GM19467 (cell line): ENCODE measurements around the gene SLX4.
"Not testable (repeated sequence)": the region's sequence is repeated elsewhere in the genome, so short reads cannot be mapped to it uniquely, and the experiment has no call there.

Source experiments
- ATAC-seq: cut with Tn5 transposase; IDR thresholded peaks from one replicate; pipeline ENCODE4 v1.9.1; 2021; ENCODE audit warnings: mild to moderate bottlenecking, moderate library complexity; ENCODE audit not compliant: unreplicated experiment

Gene SLX4

DNA sequence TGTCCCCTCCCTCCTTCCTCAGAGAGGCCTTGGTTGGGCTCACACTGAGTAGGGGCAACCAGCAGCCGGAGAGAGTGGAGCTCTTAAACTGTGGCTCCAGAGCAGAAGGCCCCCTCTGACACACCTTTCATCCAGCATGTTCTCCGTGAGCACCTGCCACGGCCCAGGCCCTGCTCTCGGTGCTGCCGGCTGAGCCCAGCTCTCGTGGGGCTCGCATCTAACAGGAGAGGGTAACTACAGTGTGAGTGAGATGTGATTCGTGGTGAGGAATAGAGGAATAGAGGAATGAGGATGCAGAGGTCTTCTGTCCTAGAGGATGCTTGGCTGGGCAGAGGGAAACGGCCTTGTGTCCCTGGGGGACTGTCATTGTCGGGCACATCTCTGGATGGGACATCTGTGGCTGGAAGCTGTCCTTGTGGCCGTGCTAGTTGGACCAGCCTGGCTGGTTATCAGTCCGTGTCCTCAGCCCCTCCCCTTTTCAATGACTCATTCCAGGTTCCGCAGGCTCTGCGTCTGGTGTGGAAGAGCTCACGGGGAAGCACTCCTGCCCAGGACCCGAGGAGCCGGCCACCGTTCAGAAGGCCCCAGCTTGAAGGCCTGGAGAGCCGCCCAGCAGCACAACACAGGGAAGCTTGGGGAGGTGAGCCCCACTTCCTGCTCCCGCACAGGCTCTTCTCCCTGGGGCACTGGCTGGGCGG is 31.1 kb upstream of the SLX4 start:
- no peak for ATAC-seq

DNA sequence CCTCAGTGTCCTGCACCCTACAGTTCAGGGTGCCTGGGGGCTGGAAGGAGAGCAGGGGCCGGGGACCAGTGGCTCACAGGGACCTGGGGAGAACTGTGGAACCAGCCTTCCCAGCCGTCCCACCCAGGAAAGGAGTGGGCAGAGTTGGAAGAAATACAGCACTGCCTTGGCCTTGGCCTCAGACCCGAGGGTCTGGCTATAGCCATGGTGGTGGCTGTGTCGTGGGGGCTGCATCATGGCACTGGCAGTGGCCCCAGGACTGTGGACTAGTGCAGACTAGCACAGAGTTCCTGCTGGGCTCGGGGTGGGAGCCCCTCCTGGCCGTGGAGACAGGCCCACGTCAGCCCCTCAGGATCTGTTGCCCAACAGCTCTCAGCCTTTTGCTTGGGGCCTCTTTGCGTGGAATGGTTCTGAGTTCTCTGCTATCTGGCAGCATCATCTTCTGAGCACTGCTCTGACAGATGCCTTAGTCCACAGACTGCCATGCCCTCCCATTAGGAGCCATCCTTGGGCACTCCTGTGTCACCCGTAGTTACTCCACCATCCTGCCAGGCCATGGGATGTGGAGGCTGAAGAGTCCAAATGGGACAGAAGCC is 30.5 kb upstream of the SLX4 start:
- no peak for ATAC-seq

DNA sequence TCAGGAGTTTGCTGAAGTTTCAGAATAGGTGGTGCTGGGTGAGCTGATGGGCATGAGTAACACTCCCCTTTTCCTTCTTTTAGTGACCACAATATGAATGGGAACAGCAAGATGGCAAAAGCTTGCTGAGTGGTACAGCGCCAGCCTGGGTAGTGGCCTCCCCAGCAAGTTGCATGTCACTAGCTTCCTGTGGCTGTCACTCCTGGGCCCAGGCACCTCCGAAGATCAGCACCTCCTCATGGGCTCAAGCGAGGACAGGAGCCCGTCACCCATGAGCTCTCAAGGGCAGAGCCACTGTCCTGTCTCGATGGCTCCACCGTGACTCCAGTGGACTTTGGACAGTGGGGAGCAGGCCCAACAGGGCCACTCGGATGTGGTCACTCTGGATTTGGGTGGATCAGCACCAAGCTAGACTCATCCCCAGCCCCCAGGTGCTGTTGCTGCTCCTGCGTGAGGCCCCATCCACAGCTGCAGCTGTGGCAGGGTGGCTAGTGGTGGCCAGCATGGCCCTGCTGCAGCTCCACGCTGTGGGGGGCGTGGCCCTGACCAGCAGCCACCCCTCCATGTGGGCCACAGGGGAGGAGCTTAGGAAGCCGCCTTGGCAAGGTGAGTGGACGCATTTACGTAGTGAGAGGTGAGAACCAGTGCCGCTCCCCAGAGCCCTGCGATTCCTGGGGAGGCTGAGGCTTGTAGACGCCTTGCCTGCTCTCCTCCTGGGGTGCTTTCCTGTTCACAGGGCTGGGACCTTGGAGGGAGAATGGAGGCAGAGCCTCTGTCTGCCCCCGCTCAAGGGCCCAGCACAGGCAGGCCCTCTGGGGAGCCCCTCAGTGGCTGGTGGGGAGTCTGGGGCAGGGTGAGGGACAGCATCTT is 29.5 kb upstream of the SLX4 start:
- no peak for ATAC-seq

DNA sequence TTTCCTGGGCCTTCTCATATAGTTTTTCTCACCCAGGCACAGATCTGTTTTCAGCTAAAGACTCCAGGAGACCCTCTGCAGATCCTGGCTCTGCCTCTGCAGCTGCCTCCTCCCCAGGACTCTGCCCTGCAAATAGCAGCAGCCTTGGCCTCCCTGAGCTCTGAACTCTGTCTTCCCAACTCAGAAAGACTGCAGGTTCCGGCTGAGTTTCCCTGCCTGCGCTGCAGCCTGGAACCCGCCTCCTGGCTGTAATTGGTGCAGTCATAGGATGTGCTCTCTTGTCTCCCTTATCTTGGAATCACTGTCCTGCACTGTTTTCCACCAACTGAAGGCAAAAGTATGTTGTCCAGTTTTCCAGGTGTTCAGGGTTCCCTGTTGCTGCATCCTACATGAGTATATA is 28.8 kb upstream of the SLX4 start:
- no peak for ATAC-seq

DNA sequence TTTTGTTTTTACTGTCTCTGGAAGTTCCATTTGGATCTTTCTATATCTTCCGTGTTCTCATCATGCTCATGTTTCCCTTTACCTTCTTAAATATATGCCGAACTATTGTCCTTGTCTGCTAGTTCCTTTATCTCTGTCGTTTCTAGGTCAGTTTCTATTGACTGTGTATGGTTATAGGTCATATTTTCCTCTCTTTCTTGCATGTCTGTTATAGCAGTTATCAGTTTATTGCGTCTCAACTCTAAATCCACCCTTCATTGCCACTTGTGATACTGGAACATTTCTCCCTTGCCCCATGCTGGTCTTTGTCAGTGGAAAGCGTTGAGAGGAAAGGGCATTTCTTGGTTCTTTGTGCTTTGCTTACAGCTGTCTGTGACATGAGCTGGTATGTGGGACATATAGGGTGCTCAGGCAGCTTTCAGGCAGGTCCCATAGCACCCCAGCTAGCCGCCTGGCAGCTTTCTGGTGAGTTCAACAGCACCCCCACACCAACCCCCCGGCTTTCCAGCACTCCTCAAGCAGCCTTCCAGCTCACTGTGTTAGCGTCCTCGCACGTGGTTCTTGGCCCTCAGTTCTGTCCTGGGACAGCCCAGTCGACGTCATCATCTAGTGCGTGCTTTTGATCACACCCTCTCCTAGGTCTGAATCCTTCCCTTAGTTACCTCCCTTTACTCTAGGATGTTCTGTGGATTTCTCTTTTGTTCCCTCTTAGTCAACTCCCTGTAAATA is 27.7 kb upstream of the SLX4 start:
- ATAC-seq: no peak

DNA sequence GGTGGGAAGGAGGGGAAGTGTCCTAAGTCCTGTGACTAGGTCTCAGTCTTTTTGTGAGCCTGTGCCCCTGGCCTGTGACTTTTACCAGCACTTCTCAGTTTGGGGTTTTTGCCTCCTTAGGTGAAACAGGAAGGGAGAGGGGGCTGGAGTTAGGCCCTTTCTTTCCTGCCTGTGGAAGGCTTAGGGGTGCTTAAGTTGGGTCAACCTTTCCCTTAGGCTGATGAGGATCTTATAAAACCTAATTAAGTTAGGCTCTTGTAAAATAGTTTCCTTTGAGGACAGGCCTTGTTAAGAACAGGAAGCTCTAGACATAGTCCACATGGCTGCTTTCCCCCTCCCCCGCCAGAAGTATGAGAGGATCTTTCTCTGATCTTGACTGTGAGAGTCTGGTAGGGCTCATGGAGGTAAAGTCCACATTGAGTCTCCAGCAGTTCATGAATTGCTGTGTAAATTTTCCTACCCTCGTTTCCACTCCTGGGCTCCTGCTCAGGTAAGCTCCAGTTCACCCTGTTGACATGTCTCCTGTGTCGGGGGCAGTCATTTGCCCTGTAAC is 26.0 kb upstream of the SLX4 start:
- ATAC-seq: no peak

GRCh38 chr16:3625911-3626732 is 14.7 kb upstream of the SLX4 start:
- ATAC-seq: no peak

DNA sequence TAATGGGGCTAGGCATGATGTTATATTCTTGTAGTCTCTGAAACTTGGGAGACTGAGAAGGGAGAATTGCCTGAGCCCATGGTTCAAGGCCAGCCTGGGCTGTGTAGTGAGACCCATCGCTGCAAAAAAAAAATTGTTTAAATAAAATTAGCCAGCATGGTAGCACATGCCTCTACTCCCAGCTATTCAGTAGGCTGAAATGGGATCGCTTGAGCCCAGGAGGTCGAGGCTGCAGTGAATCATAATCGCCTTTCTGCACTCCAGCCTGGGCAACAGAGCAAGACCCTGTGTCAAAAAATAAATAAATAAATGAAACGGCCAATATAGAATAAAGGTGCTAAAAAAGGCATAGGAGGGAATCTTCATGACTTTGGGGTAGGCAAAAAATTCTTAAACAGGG is 13.9 kb upstream of the SLX4 start:
- no peak for ATAC-seq

- ATAC-seq: no peak
Observed at GRCh38 chr16:3623642-3624041, 12.2 kb upstream of the SLX4 start.

- no peak for ATAC-seq
Observed at GRCh38 chr16:3618769-3619141, 7.3 kb upstream of the SLX4 start.

- ATAC-seq: no peak
Observed at GRCh38 chr16:3612510-3613466, 1.4 kb upstream of the SLX4 start.

GRCh38 chr16:3610698-3611145 is 684 bp downstream of the SLX4 start:
- no peak for ATAC-seq

DNA sequence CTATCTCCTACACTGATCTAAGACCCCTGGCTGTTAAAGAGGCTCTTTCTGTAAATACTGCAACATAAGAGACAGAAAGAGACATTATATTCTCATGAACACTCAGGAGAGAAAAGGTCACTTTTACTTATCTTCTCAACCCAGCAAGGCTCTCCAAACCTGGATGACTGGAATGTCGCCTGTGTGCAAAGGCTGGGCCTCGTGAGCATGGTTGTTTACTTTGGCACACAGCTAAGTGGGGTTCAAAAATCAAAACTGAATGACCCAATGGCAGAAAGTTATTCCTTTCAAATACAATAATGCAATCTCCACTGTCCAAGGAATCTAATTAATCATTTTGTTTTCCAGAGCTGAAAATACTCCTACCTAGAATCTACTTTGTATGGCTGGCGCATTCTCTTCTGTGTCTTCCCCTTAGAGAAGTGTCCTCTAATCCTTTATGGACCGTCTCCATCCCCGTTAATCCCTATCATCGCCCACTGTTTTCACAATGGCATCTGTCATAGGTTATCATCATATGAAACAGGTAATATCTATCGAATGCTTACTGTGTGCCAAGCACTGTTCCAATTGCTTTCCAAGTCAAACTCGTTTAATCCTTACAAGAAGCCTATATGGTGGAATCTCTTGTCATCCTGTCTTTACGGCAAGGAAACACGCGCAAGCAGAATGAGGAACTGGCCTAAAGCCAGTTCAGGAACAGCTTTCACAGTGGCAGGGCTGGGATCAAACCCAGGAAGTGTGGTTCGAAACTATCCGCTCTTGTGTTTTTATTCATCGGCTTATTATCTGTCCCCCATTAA is 1.3 kb downstream of the SLX4 start:
- ATAC-seq: no peak

DNA sequence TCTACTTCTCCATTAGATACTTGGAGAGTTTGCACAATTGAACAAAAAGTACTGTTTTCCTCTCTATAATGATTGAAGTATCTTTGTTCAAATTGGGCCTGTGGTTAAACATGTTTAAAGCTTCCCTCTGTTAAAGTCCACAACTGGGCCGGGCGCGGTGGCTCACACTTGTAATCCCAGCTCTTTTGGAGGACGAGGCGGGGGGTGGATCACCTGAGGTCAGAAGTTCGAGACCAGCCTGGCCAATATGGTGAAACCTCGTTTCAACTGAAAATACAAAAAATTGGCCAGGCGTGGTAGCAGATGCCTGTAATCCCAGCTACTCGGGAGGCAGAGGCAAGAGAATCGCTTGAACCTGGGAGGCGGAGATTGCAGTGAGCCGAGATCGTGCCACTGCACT is 2.4 kb downstream of the SLX4 start:
- ATAC-seq: not testable (repeated sequence)

- no peak for ATAC-seq
Observed at GRCh38 chr16:3608069-3608468, 3.3 kb downstream of the SLX4 start.

GRCh38 chr16:3607634-3608033 is 3.8 kb downstream of the SLX4 start:
- no peak for ATAC-seq

DNA sequence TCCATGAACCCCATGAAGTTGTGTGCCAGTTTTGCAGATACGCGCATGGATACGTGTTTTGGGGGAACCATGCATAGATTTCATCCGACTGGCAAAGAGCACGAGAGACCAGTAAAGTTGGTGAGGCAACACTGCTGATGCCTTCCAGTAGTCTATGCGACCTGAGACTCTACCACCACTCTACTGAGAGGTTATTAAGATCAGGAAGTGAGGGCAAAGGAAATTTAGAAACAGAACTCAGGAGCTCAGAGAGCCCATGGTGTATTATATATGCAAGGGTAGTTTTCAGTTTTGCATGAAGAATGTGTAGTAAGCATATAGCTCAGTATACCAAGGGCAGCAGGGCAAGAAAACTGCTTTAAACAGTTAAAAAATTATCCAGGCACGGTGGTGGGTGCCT is 4.2 kb downstream of the SLX4 start:
- ATAC-seq: no peak

DNA sequence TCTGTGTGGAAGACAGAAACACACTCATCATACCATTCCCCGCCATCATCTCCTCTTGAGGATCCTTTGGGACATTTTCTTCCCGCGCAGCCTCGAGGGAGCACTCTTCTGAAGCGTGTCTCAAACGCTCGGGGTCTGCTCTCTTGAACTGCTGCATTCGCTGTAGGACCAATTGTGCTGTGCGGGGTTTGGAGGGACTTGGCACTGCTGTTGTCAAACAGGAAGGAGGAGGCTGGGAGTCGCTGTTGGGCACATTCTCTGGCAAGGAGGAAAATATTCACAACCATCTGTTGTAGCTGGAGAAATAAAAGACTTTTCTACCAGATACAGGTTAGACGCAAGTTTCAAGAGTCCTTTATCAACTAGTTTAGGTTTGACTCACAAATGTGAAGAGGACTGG is 5.0 kb downstream of the SLX4 start:
- no peak for ATAC-seq
